ENCODE measurements around the gene NEXMIF.

DNA sequence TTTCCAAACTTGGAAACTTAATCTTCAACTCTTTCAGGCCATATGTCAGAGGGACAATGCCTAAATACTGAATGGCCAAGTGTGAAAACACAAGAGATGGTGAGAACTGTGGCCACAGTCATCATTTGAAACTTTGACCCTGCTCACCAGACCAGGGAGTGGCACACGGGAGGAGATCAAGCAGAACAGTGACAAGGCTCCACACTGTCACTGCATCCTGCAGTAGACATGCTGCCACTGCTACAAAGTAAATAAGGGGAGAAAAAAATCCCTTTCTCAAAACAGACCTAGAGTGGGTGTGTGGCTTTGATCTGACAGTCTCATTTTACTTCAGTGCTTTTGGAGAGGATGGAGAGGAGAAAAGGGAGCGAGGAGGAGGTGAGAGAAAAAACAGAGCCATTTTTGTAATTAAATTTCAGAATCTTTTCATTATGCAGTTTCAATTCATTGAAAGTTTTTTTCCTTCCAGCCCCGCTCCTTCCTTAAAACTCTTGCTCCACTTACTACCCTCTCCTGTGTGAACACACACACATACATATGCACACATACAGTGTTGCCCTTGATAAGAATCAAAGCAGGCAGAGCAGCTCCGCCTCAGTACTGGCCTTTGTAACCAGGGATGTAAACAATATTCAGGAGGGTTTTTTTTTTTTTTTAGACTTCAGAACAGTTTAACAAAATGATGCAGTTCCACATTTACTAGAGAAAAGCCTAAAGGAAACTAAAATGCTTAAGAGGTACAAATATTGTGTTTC is 34.4 kb downstream of the NEXMIF start:
- TF ChIP-seq, protein P1, sequence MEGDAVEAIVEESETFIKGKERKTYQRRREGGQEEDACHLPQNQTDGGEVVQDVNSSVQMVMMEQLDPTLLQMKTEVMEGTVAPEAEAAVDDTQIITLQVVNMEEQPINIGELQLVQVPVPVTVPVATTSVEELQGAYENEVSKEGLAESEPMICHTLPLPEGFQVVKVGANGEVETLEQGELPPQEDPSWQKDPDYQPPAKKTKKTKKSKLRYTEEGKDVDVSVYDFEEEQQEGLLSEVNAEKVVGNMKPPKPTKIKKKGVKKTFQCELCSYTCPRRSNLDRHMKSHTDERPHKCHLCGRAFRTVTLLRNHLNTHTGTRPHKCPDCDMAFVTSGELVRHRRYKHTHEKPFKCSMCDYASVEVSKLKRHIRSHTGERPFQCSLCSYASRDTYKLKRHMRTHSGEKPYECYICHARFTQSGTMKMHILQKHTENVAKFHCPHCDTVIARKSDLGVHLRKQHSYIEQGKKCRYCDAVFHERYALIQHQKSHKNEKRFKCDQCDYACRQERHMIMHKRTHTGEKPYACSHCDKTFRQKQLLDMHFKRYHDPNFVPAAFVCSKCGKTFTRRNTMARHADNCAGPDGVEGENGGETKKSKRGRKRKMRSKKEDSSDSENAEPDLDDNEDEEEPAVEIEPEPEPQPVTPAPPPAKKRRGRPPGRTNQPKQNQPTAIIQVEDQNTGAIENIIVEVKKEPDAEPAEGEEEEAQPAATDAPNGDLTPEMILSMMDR (IDR thresholded peaks at IDR 0.05; ENCODE audit: low read length), result no peak
- no peak for TF ChIP-seq EZH2 (optimal IDR thresholded peaks at IDR 0.05; ENCODE audit: low read depth, low read length)
